ENCODE measurements around the gene MROH2A.
A peak's percentile ranks its signal among the peaks of the same experiment; 100 is the strongest.

The MROH2A gene

GRCh38 chr2:233835230-233836186, 57.4 kb downstream of the MROH2A start:
- no peak for TF ChIP-seq REST (IDR thresholded peaks at IDR 0.05; ENCODE audit: low read depth)
- TF ChIP-seq TCF12 (IDR thresholded peaks at IDR 0.05; ENCODE audit: low read depth) = no peak
- TF ChIP-seq NFIC (IDR thresholded peaks at IDR 0.05) = no peak
- TF ChIP-seq RAD21 (IDR thresholded peaks at IDR 0.05; ENCODE audit: low read depth) = no peak
- TF ChIP-seq FOXM1 (IDR thresholded peaks at IDR 0.05; ENCODE audit: borderline replicate concordance, low read depth) = no peak
- TF ChIP-seq TAF1 (IDR thresholded peaks at IDR 0.05; ENCODE audit: low read depth) = no peak
- no peak for TF ChIP-seq MAX (IDR thresholded peaks at IDR 0.05)
- TF ChIP-seq TEAD4 (IDR thresholded peaks at IDR 0.05) = no peak
- TF ChIP-seq CEBPB (IDR thresholded peaks at IDR 0.05) = no peak
- no peak for TF ChIP-seq EGR1 (IDR thresholded peaks at IDR 0.05)
- TF ChIP-seq USF1 (IDR thresholded peaks at IDR 0.05) = no peak
- TF ChIP-seq EP300 (IDR thresholded peaks at IDR 0.05; ENCODE audit: borderline replicate concordance) = no peak
- no peak for TF ChIP-seq ZBTB7A (IDR thresholded peaks at IDR 0.05; ENCODE audit: low read depth)
- no peak for TF ChIP-seq CREB1 (IDR thresholded peaks at IDR 0.05; ENCODE audit: low read depth)
- TF ChIP-seq YY1 (IDR thresholded peaks at IDR 0.05; ENCODE audit: low read depth) = no peak

GRCh38 chr2:233836359-233836758, 58.2 kb downstream of the MROH2A start:
- TF ChIP-seq CREB1 (IDR thresholded peaks at IDR 0.05; ENCODE audit: low read depth) (no peak), TCF12 (IDR thresholded peaks at IDR 0.05; ENCODE audit: low read depth) (no peak), NFIC (IDR thresholded peaks at IDR 0.05) (no peak), RAD21 (IDR thresholded peaks at IDR 0.05; ENCODE audit: low read depth) (no peak), TAF1 (IDR thresholded peaks at IDR 0.05; ENCODE audit: low read depth) (no peak), REST (IDR thresholded peaks at IDR 0.05; ENCODE audit: low read depth) (no peak), ZBTB7A (IDR thresholded peaks at IDR 0.05; ENCODE audit: low read depth) (no peak), EP300 (IDR thresholded peaks at IDR 0.05; ENCODE audit: borderline replicate concordance) (no peak), TEAD4 (IDR thresholded peaks at IDR 0.05) (no peak), YY1 (IDR thresholded peaks at IDR 0.05; ENCODE audit: low read depth) (no peak), USF1 (IDR thresholded peaks at IDR 0.05) (no peak), CEBPB (IDR thresholded peaks at IDR 0.05) (no peak), FOXM1 (IDR thresholded peaks at IDR 0.05; ENCODE audit: borderline replicate concordance, low read depth) (no peak), EGR1 (IDR thresholded peaks at IDR 0.05) (no peak), MAX (IDR thresholded peaks at IDR 0.05) (no peak)

GRCh38 chr2:233837694-233838229, 59.6 kb downstream of the MROH2A start:
- TF ChIP-seq NFIC (IDR thresholded peaks at IDR 0.05) = no peak
- TF ChIP-seq REST (IDR thresholded peaks at IDR 0.05; ENCODE audit: low read depth) = no peak
- TF ChIP-seq CREB1 (IDR thresholded peaks at IDR 0.05; ENCODE audit: low read depth) = no peak

GRCh38 chr2:233838251-233838650, 60.1 kb downstream of the MROH2A start:
- TF ChIP-seq MAX (IDR thresholded peaks at IDR 0.05) (no peak), NFIC (IDR thresholded peaks at IDR 0.05) (peak; percentile 50), RAD21 (IDR thresholded peaks at IDR 0.05; ENCODE audit: low read depth) (no peak)

Measured in Ishikawa (cell line).